ENCODE results near the gene STAT2.
A peak's percentile ranks its signal among the peaks of the same experiment; 100 is the strongest.
"Not testable (repeated sequence)": the region's sequence is repeated elsewhere in the genome, so short reads cannot be mapped to it uniquely, and the experiment has no call there.

The STAT2 gene

GRCh38 chr12:56359851-56360767 lies at the start of gene STAT2:
STAT2 (minus strand) TSS chr12:56360107; CDS start chr12:56356571, 3,536 bp downstream.
- peak; percentile 98 for DNase-seq (ENCODE audit: low read depth in 2 of 2)

- no peak for DNase-seq (ENCODE audit: low read depth in 2 of 2)
Observed at GRCh38 chr12:56408799-56409417, 49.0 kb upstream of the STAT2 start.

- DNase-seq (ENCODE audit: low read depth in 2 of 2) = not testable (repeated sequence)
Observed at GRCh38 chr12:56404227-56404626, 44.3 kb upstream of the STAT2 start.

- not testable (repeated sequence) for DNase-seq (ENCODE audit: low read depth in 2 of 2)
Observed at GRCh38 chr12:56401612-56402011, 41.7 kb upstream of the STAT2 start.

GRCh38 chr12:56401125-56401524 lies 41.2 kb upstream of the STAT2 start:
- not testable (repeated sequence) for DNase-seq (ENCODE audit: low read depth in 2 of 2)

GRCh38 chr12:56399466-56399865 lies 39.6 kb upstream of the STAT2 start:
- DNase-seq (ENCODE audit: low read depth in 2 of 2) = not testable (repeated sequence)

GRCh38 chr12:56398324-56398723 lies 38.4 kb upstream of the STAT2 start:
- no peak for DNase-seq (ENCODE audit: low read depth in 2 of 2)

- no peak for DNase-seq (ENCODE audit: low read depth in 2 of 2)
Observed at GRCh38 chr12:56392331-56392730, 32.4 kb upstream of the STAT2 start.

- no peak for DNase-seq (ENCODE audit: low read depth in 2 of 2)
Observed at GRCh38 chr12:56391721-56392120, 31.8 kb upstream of the STAT2 start.

GRCh38 chr12:56389412-56389811 lies 29.5 kb upstream of the STAT2 start:
- DNase-seq (ENCODE audit: low read depth in 2 of 2) = no peak

- no peak for DNase-seq (ENCODE audit: low read depth in 2 of 2)
Observed at GRCh38 chr12:56387152-56387736, 27.3 kb upstream of the STAT2 start.

GRCh38 chr12:56385873-56386272 lies 26.0 kb upstream of the STAT2 start:
- DNase-seq (ENCODE audit: low read depth in 2 of 2) = no peak

GRCh38 chr12:56382611-56383010 lies 22.7 kb upstream of the STAT2 start:
- DNase-seq (ENCODE audit: low read depth in 2 of 2) = no peak

- no peak for DNase-seq (ENCODE audit: low read depth in 2 of 2)
Observed at GRCh38 chr12:56377989-56378316, 18.0 kb upstream of the STAT2 start.

GRCh38 chr12:56377310-56377988 lies 17.5 kb upstream of the STAT2 start:
- no peak for DNase-seq (ENCODE audit: low read depth in 2 of 2)

GRCh38 chr12:56375598-56376434 lies 15.9 kb upstream of the STAT2 start:
- no peak for DNase-seq (ENCODE audit: low read depth in 2 of 2)

- no peak for DNase-seq (ENCODE audit: low read depth in 2 of 2)
Observed at GRCh38 chr12:56374726-56375597, 15.1 kb upstream of the STAT2 start.

GRCh38 chr12:56373515-56373914 lies 13.6 kb upstream of the STAT2 start:
- DNase-seq (ENCODE audit: low read depth in 2 of 2) = no peak

- DNase-seq (ENCODE audit: low read depth in 2 of 2) = no peak
Observed at GRCh38 chr12:56366948-56367347, 7.0 kb upstream of the STAT2 start.
